IPS DF 4.7 (cell line): ENCODE results near the gene WFDC10B.
"Not testable (repeated sequence)": the region's sequence is repeated elsewhere in the genome, so short reads cannot be mapped to it uniquely, and the experiment has no call there.

Experiments used
- DNase-seq: peaks from one replicate; pipeline ENCODE4 v3.0.0-alpha.2; 2013; ENCODE audit warnings: low spot score; ENCODE audit errors: extremely low read depth

WFDC10B gene

GRCh38 chr20:45704969-45705637, at the start of gene WFDC10B:
WFDC10B (minus strand) TSS chr20:45705019; CDS start chr20:45685992, 19,027 bp downstream.
- DNase-seq, result no peak

DNA sequence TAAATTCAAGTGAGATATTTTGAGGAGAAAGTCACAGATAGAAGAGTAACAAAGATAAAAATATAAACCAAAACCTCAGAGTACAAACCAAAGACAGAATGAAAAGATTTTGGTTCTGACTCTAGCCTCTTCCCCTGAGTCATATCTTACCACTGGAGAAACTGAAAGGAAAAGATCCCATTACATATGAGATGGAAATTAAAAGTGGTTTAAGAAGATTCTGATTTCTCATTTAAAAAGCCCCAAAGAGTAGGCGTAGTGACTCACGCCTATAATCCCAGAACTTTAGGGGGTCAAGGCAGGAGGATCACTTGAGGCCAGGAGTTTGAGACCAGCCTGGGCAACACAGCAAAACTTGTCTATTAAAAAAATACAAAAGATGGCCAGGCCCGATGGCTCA, 47.9 kb upstream of the WFDC10B start:
- DNase-seq, result no peak

GRCh38 chr20:45751721-45752120, 46.9 kb upstream of the WFDC10B start:
- no peak for DNase-seq

GRCh38 chr20:45745015-45745414, 40.2 kb upstream of the WFDC10B start:
- DNase-seq, result no peak

DNA sequence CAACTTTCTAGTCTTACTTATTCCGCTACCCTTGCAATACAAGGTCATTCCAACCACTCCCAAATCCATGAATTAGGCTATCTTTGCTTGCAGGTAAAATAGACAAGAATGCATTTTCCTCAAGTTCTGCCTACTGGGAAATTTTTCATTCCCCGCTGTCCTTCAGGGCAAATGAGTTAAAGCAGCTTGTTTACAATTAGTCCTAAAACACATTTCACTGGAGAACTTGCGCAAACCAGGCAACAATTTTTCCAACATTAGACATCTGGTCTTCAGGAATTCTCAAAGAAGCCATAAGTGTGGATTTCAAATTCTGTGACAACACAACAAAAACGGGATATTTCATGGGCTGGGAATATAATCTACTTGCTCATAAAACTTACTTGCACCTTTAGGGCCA, 37.8 kb upstream of the WFDC10B start:
- no peak for DNase-seq

DNA sequence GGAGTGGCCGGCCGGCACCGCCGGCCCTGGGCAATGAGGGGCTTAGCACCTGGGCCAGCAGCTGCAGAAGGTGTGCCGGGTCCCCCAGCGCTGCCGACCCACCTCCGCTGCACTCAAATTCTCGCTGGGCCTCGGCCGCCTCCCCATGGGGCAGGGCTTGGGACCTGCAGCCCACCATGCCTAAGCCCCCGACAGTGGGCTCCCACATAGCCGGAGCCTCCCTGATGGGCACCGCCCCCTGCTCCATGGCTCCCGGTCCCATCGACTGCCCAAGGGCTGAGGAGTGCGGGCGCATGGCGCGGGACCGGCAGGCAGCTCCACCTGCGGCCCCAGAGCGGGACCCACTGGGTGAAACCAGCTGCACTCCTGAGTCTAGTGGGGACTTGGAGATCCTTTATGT, 31.2 kb upstream of the WFDC10B start:
- DNase-seq, result no peak

GRCh38 chr20:45735552-45735951, 30.7 kb upstream of the WFDC10B start:
- no peak for DNase-seq

DNA sequence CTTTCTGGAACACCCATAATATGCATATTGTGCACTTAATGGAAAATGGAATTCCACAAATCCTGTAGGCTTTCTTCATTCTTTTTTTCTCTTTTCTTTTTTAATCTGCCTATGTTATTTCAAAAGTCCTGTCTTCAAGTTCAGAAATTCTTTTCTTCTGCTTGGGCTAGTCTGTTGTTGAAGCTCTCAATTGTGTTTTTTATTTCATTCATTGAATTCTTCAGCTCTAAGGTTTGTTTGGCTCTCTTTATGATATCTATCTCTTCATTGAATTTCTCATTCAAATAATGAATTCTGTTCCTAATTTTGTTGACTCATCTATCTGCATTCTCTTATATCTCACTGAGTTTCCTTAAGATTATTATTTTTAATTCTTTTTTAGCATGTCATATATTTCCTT, 27.4 kb upstream of the WFDC10B start:
- DNase-seq, result no peak

- DNase-seq, result no peak
Observed at GRCh38 chr20:45727044-45727443, 22.2 kb upstream of the WFDC10B start.

- DNase-seq, result no peak
Observed at GRCh38 chr20:45725134-45725533, 20.3 kb upstream of the WFDC10B start.

DNA sequence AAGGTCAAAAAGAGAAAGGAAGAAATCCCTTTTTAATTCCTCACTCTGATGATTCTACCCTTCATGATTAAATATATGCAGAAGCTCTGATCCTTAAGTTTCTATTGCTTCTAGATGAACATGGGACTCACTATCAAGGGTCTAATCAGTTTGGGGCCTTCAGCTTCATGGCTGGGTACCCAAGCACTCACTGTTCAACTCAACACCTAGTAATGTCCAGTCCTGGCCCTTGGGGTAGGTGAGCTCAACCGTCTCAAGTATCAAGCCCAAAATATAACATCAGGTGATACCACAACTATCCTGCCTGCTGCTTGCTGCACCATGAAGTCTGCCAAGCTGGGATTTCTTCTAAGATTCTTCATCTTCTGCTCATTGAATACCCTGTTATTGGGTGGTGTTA, 17.2 kb upstream of the WFDC10B start, which contains the start of gene SPINT4:
TSS of gene SPINT4 (plus strand) at position 301 of the 400 bp plus-strand sequence. CDS start at position 322, 21 bp downstream.
- DNase-seq, result no peak

DNA sequence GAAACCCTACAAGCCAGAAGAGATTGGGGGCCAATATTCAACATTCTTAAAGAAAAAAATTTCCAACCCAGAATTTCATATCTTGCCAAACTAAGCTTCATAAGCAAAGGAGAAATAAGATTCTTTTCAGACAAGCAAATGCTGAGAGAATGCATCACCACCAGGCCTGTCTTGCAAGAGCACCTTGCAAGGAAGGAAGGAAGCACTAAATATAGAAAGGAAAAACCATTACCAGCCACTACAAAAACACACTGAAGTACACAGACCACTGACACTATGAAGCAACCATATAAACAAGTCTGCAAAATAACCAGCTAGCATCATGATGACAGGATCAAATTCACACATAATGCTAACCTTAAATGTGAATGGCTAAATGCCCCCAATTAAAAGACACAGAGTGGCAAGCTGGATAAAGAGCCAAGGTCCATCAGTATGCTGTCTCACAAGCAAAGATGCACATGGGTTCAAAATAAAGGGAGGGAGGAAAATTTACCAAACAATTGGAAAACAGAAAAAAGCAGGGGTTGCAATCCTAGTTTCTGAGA, 11.4 kb upstream of the WFDC10B start:
- not testable (repeated sequence) for DNase-seq

DNA sequence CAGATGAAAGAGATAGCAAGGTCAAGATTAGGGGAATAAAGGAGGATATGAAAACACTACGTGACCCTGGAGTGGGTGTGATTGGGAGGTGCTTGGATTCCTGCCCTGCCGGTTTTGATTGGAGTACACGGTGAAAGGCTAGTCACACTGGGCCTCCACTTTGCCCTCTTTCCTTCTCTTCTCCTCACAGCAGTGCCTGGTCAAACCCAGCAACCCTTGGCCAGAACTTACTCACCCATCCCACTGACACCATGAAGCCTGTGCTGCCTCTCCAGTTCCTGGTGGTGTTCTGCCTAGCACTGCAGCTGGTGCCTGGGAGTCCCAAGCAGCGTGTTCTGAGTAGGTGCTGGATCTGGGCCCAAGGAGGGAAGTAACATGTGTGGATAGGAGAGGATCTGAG, 2.9 kb downstream of the WFDC10B start, which contains the start of gene WFDC13:
TSS of gene WFDC13 (plus strand) at position 166 of the 400 bp plus-strand sequence. CDS start at position 252, 86 bp downstream.
- no peak for DNase-seq

GRCh38 chr20:45701104-45701503, 3.7 kb downstream of the WFDC10B start:
- DNase-seq, result no peak

GRCh38 chr20:45695496-45695895, 9.3 kb downstream of the WFDC10B start:
- no peak for DNase-seq

DNA sequence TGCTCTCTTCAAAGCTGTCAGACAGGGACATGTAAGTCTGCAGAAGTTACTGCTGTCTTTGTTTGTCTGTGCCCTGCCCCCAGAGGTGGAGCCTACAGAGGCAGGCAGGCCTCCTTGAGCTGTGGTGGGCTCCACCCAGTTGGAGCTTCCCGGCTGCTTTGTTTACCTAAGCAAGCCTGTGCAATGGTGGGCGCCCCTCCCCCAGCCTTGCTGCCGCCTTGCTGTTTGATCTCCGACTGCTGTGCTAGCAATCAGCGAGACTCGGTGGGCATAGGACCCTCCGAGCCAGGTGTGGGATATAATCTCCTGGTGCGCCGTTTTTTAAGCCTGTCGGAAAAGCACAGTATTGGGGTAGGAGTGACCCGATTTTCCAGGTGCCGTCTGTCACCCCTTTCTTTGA, 11.5 kb downstream of the WFDC10B start:
- DNase-seq, result not testable (repeated sequence)

- peak; percentile 60 for DNase-seq
Observed at GRCh38 chr20:45685896-45686295, 18.9 kb downstream of the WFDC10B start.

DNA sequence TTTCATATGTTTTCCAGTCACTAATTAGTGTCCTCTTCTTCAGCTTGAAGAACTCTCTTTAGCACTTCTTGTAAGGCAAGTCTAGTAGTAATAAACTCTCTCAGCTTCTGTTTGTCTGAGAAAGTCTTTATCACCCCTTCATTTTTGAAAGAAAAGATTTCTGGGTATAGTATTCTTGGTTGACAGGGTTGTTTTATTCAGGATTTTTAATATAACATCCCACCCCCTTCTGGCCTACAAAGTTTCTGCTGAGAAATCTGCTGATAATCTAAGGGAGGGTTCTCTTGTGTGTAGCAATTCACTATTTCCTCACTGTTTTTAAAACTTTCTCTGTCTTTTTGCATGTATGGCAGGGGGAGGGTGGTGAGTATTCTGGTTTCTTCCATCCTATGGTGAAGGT, 25.2 kb downstream of the WFDC10B start:
- no peak for DNase-seq

DNA sequence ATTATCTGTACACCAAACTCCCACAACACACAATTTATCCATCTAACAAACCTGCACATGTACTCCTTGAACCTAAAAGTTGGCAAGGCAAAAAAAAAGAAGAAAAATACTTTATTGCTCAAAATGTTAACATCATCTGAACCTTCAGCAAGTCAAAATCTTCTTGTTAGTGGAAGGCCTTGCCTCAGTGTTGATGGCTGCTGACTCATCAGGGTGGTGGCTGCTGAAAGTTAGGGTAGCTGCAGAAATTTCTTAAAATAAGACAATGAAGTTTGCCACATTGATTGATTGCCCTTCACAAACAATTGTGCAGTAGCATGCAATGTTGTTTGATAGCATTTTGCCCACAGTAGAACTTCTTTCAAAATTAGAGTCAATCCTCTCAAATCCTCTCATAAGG, 32.1 kb downstream of the WFDC10B start:
- no peak for DNase-seq

DNA sequence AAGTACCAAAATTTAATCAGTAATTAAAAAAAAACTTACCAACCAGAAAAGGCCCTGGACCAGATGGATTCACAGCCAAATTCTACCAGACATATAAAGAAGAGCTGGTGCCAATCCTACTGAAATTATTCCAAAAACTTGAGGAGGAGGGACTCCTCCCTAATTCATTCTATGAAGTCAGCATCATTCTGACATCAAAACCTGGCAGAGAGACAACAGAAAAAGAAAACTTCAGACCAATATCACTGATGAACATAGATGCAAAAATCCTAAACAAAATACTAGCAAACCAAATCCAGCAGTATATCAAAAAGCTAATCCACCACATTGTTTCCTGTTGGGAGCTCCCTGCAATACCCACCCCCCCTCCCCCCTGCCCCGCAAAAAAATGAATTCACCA, 34.7 kb downstream of the WFDC10B start, which contains the start of gene WFDC11:
TSS of gene WFDC11 (minus strand) at position 101 of the 400 bp plus-strand sequence. CDS start 19,639 bp downstream, outside the sequence.
- DNase-seq, result no peak

DNA sequence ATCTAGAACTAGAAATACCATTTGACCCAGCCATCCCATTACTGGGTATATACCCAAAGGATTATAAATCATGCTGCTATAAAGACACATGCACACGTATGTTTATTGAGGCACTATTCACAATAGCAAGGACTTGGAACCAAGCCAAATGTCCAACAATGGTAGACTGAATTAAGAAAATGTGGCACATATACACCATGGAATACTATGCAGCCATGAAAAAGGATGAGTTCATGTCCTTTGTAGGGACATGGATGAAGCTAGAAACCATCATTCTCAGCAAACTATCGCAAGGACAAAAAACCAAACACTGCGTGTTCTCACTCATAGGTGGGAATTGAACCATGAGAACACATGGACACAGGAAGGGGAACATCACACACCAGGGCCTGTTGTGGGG, 47.8 kb downstream of the WFDC10B start:
- not testable (repeated sequence) for DNase-seq

DNA sequence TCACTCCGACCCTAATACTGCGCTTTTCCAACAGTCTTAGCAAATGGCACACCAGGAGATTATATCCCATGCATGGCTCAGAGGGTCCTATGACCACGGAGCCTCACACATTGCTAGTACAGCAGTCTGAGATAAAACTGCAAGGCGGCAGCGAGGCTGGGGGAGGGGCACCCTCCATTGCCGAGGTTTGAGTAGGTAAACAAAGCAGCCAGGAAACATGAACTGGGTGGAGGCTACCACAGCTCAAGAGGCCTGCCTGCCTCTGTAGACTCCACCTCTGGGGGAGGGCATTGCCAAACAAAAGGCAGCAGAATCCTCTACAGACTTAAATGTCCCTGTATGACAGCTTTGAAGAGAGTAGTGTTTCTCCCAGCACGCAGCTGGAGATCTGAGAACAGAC, 53.1 kb downstream of the WFDC10B start:
- DNase-seq, result not testable (repeated sequence)

DNA sequence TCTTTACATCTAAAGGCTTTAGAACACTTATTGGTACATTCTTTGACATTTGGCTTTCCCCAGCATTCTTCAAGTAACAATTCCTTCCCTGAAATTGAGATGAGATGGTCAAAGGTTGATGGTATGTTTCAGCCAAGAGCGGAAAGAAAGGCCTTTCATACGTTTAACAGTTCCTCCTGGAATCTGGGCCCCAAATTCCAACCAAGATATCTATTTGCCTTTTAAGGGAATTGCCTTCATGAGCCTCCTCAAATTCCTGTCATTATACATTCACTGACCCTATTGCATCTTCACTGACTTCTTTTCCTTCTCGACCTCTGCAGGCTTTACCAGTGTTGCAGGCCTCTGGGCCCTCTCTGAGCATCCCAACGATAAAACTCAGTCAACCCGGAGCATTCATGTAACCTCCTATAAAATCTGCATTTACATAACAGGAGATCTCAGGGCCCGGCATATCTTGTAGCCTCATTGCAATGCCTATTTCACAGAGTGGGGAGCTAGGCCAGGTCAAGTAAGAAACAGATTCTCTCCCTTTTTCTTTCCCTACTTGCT, 55.4 kb downstream of the WFDC10B start:
- peak; percentile 3 for DNase-seq
